Stimulated activated CD8-positive, alpha-beta memory T cell treated with anti-CD3 and anti-CD28 coated beads, Interleukin-15, amount 100 ng/mL, for 1 hour (primary cell): ENCODE results near the gene IQCH.

ENCODE experiments used
- DNase-seq: peaks from one replicate; pipeline ENCODE4 v3.0.0-alpha.2; 2020; ENCODE audit warnings: low read depth

Gene IQCH

DNA sequence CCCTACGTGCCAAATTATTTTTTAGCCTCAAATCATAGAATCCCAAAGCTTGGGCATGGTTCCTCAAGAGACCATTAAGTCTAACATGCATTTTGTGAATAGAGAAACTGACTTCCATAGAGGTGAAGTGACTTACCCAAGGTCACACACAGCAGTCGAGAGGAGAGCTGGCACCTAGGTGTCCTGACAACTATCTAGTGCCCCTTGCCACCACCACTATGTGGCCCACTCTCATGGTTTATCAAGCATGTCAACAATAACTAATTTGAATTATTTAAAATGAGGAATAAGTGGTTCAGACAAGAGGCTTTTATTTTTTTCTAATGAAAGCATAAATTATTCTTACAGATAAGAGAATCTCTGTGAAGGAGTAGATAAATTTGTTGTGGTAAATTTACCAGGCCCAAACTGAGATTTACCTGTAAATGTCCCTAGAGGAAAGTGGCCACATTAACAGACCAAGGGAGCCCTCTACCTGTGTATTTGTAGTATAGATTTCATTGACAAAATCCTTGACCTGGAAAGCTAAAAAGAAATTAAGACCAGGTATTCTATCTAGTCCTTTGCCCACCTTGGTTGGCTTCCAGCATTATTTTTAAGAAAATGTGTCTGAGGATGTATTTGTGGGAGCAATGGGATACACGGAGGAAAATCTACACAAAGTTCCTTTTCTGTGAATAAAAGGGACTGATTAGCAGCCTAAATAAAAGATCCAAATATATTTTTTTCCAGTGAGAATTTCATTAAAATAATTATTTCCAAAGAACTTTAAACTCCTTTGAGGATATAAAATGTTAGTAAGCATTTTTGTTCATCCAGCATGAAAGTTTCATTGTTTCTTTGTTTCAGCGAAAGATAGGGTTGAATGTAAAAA is 49.1 kb downstream of the IQCH start:
- DNase-seq: no peak

DNA sequence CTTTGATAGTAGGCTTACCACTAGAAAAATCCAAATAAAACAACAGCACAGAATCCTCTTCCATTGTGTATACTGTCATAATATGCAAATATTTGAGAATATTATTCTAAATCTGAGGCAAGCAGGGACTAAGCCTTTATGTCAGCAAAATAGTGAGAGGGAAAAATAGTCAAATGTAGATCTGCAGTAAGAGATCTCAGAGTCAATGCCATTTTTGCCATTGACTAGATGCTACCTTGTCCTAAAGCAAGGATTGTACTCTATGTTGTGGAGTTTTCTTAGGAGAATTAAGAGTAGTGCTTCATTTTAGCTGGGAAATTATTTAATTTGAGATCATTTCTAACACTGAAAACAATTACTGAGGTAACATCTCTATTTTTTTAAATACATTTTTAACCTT is 50.2 kb downstream of the IQCH start:
- DNase-seq: no peak

GRCh38 chr15:67305506-67305905 is 50.9 kb downstream of the IQCH start:
- no peak for DNase-seq

- DNase-seq: no peak
Observed at GRCh38 chr15:67307156-67307555, 52.6 kb downstream of the IQCH start.

DNA sequence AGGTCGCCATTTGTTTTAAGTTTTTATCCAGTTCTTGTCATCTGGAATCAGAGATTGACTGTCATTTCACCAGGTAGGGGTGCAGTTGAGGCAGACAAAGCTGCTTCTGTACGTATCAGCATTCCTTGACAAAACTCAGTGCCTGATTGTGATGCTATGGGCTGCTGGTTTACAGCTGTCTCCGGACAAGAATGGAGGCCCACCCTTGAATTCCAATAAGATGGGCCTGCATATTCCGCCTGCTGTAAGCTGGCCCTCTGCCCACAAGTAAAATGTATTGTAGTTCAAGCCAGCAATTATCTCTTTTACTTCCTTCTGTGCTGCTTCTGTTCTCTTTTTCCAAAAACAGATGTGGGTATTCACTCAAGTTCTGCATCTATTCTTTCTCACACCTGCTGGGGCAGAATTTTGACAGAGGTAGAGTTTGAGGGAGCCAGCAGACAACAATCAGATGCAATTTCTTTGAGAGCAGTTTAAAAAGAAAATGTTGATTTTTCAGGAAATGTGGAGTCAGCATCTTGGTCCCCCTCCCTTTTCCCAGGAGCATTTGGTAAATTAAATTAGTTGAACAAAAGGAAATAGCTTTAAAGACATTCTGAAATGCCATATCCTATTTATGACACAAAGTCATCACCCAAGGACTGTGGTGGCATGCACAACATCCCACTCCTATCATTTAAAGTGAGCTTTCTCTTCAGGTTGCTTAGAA is 53.5 kb downstream of the IQCH start:
- no peak for DNase-seq

GRCh38 chr15:67311731-67312130 is 57.1 kb downstream of the IQCH start:
- DNase-seq: no peak

DNA sequence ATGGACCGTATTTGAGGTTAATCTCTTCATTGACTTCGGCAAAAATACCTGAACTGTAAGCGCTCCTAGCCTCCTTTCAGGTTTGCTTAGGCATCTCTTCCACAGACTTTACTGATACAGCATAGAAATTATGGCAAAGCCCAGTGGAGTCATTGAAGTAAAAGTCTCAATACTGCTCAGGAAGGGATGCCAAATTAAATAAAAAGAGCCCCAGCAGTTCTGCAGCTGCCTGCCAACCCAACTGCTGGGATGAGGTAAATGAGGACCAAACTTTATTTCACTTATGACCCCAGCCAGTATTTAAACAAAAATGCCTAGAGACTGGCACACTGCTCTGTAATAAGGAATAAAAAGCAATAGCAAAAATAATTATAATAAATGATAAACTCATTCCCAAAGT is 65.4 kb downstream of the IQCH start:
- DNase-seq: no peak

- DNase-seq: no peak
Observed at GRCh38 chr15:67321352-67321751, 66.8 kb downstream of the IQCH start.

DNA sequence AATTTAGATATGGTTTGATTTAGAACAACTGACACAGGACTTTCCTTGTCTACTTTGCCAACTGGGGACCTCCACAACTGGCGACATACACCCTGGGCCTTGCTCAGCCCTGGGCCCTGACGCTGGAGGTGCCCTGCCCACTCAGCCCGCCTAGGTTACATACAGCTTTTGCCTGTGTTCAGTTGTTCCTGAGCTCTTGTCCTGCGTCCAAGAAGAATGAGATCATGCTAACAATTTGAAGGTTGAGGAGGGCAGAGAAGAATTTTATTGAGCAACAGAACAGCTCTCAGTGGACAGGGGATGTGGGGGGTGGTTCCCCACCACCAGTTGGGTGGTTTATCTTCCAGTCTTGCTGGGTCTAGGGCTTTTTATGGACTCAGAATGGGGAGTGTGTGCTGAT is 67.9 kb downstream of the IQCH start:
- DNase-seq: no peak

GRCh38 chr15:67327312-67327711 is 72.7 kb downstream of the IQCH start:
- DNase-seq: no peak

GRCh38 chr15:67327737-67328136 is 73.2 kb downstream of the IQCH start:
- DNase-seq: no peak

GRCh38 chr15:67329984-67330733 is 75.6 kb downstream of the IQCH start:
- no peak for DNase-seq

GRCh38 chr15:67331676-67332075 is 77.1 kb downstream of the IQCH start:
- no peak for DNase-seq

- DNase-seq: no peak
Observed at GRCh38 chr15:67335026-67335425, 80.4 kb downstream of the IQCH start.

DNA sequence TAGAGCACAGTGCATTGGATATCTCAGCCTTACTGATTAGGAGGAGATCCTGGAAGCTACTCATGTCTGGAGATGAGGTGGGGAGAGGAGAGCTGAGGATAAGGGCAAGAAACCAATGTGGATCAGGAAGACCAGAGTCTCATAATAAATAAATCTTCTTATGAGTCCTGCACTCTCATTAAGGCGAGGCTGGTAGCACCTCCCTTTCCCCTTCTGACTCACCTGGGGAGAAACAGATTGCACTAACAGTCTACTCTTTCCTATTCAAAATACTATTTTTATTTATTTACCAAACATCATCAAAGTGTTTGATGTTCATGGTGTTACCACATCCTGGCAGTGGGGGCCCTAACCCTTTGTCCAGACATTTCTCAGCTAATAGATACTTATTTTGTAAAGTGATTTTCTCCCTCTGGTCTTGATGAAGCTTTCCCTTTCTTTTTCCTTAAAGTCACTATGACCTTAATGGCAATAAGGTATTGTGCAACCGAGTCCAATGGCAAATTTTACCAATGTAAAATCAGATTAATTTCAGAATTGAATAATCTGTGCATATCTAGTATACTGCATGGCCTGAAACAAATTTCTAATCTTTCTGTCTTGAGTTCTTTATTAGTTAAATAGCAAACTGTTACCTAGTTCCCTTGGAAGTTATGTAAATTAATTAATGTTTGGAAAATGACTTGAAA is 81.1 kb downstream of the IQCH start:
- DNase-seq: no peak

GRCh38 chr15:67340630-67341029 is 86.0 kb downstream of the IQCH start:
- DNase-seq: no peak

DNA sequence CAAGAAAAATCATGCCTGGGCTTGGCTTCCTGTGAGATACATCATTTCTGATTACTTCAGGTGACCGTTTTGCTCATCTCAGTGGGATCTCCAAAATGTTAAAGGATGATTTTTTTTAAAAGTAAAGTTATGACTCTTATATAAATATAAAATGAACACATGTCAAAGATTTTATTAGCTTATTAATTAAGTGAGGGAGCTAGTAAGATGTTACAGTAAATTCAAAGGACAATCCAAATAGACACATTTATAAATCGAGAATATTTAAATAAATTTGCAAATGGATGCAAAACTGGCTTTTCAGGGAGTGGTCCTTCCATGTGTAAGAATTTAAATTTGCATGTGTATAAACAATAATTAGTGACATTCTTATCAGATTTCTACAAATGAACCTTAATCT is 87.0 kb downstream of the IQCH start:
- no peak for DNase-seq

DNA sequence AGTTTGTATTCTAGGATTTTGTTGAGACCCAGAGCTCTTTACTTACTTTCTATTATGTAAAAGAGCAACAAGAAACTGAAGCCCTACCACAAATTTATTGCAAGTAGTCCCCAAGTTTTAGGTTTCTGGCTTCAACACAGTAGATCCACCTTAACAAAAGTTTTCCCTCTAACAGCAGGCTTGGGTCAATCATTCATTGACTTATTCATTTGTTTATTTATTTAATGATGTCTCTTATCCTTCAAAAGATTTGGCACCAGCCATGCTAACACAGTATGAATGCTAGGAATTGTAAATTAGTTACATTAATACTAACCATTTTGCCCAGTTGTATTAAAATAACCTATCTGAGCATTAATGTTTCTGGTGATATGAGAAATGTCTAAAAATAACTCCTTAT is 88.6 kb downstream of the IQCH start:
- DNase-seq: no peak

DNA sequence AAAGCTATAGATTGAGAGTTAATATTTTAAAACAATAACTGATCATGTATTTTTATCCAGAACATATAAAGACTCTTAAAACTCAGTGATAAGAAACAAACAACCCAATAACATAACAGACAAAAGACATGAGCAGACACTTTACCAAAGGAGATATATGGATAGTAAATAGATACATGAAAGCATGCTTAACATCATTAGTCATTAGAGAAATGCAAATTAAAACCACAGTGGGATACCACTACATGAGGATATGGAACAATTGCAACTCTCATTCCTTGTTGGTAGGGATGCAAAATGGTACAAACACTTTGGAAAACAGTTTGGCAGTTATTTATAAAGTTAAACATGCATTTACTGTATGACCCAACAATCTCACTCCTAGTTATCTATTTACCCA is 95.0 kb downstream of the IQCH start:
- DNase-seq: no peak

DNA sequence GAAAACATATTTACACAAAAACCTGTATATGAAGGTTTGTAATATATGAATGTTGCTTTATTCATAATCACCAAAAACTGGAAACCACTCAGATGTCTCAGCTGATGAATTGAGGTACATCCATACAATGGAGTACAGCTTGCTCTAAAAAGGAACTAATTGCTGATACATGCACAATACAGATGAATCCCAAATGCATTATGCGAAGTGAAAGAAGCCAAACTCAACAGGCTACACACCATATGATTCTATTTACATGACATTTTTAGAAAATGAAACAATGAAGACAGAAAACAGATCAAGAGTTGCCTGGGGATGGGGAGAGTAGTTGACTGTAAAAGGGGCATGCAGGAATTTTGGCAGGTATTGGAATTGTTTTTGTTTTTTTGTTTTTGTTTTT is 95.5 kb downstream of the IQCH start:
- no peak for DNase-seq

- DNase-seq: no peak
Observed at GRCh38 chr15:67358391-67358790, 103.8 kb downstream of the IQCH start.

- no peak for DNase-seq
Observed at GRCh38 chr15:67358812-67359211, 104.2 kb downstream of the IQCH start.
